Gastroesophageal sphincter (tissue), 4 donors: Measurements from ENCODE around the gene KAT7. TPM values are rescaled to one million over a fixed set of nuclear protein-coding genes. Genes with fewer than 3 reads are reported as not detected.

Experiments used
- ATAC-seq: fragments of 150-250 bp; one replicate; pipeline ENCODE4 v1.9.1; 2016; ENCODE audit warnings: mild to moderate bottlenecking, moderate library complexity
- H3K27ac ChIP-seq, 4 donors: fragments of 200-600 bp; sonication (generic) in 3 of 4; 1 replicate in 3 of 4; 2 replicates in 1 of 4; pipeline ENCODE4 v1.5.1; 2016 to 2019
- H3K27me3 ChIP-seq: fragments of 200-600 bp; sonication (generic); one replicate; pipeline ENCODE4 v1.5.1; 2019
- H3K36me3 ChIP-seq, 2 donors: fragments of 200-600 bp; sonication (generic); one replicate each; pipeline ENCODE4 v1.5.1; 2019; ENCODE audit warnings: control low read depth in 1 of 2
- H3K4me1 ChIP-seq, 3 donors: fragments of 200-600 bp; sonication (generic); 1 replicate in 2 of 3; 2 replicates in 1 of 3; pipeline ENCODE4 v1.5.1; 2016 to 2019; ENCODE audit warnings: control low read depth in 2 of 3
- H3K4me3 ChIP-seq, 2 donors: fragments of 200-600 bp; sonication (generic); one replicate each; pipeline ENCODE4 v1.5.1; 2019; ENCODE audit warnings: mild to moderate bottlenecking in 1 of 2, moderate library complexity in 1 of 2
- H3K9me3 ChIP-seq, 3 donors: fragments of 200-600 bp; sonication (generic); one replicate each; pipeline ENCODE4 v1.5.1; 2017 to 2019; ENCODE audit warnings: control low read depth in 2 of 3
- EP300 ChIP-seq: sonication (generic); formaldehyde crosslinking; IDR thresholded peaks from one replicate; pipeline ENCODE4 v1.6.1; 2017; ENCODE audit warnings: antibody characterized with exemption, mild to moderate bottlenecking
- POLR2A ChIP-seq, 2 donors: fragments of 450-650 bp; IDR thresholded peaks; one replicate each; pipeline ENCODE4 v1.6.1; 2017; ENCODE audit warnings: antibody characterized with exemption in 2 of 2, mild to moderate bottlenecking in 2 of 2, moderate library complexity in 1 of 2
- POLR2AphosphoS5 ChIP-seq: sonication (generic); formaldehyde crosslinking; IDR thresholded peaks from one replicate; pipeline ENCODE4 v1.6.1; 2017; ENCODE audit warnings: antibody characterized with exemption
- WGBS, 2 donors: methylation state at CpG; one replicate each; pipeline ENCODE4 v1.1.5; 2018; ENCODE audit warnings: low coverage in 1 of 2; 5-methylcytosine and 5-hydroxymethylcytosine counted together
- total RNA-seq, 4 donors: library from RNA; depleted of rRNA; stranded (reverse); fragments of >200 nt; gene quantifications; one replicate each; pipeline ENCODE4 v1.1.0, GENCODE V29; 2016
- TF ChIP-seq, protein P1 (sequence below), 4 experiments: fragments of 200-600 bp in 2 of 4; fragments of 450-650 bp in 2 of 4; sonication (generic) in 1 of 4; IDR thresholded peaks; one replicate each; pipeline ENCODE4 v1.5.1; 2017 to 2019; ENCODE audit warnings: antibody characterized with exemption in 4 of 4, mild to moderate bottlenecking in 2 of 4, moderate library complexity in 2 of 4

KAT7 gene
- total RNA-seq, 4 donors from 2014 or later: 37.7 to 54.1 (median 46.1) TPM

DNA sequence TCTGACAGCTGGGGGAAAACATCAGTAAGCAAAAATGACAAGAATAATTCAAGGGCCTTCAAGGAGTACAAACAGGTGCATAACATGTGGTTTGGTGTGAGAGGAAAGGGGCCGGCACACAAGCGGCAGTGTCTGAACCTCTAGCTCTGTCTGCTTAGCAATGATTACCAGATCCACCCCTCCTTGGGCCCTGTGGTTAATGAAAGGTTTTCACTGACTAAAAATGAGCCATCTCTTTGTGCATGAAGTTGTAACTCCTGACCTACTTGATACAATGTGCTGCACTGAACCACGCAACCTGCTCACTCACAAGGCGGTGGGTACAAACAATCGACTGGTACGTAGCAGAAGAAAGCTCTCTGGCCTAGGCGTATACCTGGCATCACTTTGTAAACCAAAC is 39.7 kb upstream of the KAT7 start:
- no peak for TF ChIP-seq POLR2AphosphoS5
- TF ChIP-seq, protein P1, sequence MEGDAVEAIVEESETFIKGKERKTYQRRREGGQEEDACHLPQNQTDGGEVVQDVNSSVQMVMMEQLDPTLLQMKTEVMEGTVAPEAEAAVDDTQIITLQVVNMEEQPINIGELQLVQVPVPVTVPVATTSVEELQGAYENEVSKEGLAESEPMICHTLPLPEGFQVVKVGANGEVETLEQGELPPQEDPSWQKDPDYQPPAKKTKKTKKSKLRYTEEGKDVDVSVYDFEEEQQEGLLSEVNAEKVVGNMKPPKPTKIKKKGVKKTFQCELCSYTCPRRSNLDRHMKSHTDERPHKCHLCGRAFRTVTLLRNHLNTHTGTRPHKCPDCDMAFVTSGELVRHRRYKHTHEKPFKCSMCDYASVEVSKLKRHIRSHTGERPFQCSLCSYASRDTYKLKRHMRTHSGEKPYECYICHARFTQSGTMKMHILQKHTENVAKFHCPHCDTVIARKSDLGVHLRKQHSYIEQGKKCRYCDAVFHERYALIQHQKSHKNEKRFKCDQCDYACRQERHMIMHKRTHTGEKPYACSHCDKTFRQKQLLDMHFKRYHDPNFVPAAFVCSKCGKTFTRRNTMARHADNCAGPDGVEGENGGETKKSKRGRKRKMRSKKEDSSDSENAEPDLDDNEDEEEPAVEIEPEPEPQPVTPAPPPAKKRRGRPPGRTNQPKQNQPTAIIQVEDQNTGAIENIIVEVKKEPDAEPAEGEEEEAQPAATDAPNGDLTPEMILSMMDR (IDR thresholded peaks at IDR 0.05): no peak
- TF ChIP-seq EP300: no peak
- no peak for TF ChIP-seq POLR2A (IDR thresholded peaks at IDR 0.05)
- no peak for ATAC-seq
- no peak overlapping the region for H3K27ac ChIP-seq
- peaks cover 0 to 46% (median 0%) of the 10 kb centered on the region in 3 donors for H3K4me1 ChIP-seq
- H3K4me3 ChIP-seq: no peak overlapping the region
- 67 to 96% methylated on average over 3 to 7 of the region's 7 CpGs for WGBS, 2 donors
- no peaks in the 10 kb centered on the region for H3K27me3 ChIP-seq
- no peaks in the 10 kb centered on the region for H3K36me3 ChIP-seq
- H3K9me3 ChIP-seq: no peaks in the 10 kb centered on the region

DNA sequence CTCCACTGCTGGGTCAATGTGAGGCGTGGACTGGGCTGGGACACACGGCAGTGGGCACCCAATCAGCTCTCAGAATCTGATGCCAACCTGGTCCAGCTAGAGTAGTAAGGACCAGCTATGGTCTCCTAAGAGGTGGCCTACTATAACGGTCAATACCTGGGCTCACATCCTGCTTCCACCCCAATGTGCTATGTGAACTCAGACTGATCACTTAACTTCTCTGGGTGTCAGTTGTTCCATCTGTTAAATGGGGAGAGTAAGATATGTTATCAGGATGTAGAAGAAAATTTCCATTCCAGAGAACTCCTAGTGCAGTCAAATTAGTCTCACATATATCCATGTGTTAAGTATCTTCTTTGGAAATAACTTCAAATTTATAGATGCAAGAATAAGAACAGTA is 38.8 kb upstream of the KAT7 start:
- H3K27me3 ChIP-seq: no peaks in the 10 kb centered on the region
- ATAC-seq: no peak
- 77 to 100% methylated on average over 2 of the region's 3 CpGs for WGBS, 2 donors
- TF ChIP-seq POLR2AphosphoS5 (no peak), POLR2A (IDR thresholded peaks at IDR 0.05) (no peak)
- TF ChIP-seq, protein P1 (IDR thresholded peaks at IDR 0.05): no peak
- no peak overlapping the region for H3K4me3 ChIP-seq
- no peak overlapping the region for H3K27ac ChIP-seq
- no peaks in the 10 kb centered on the region for H3K36me3 ChIP-seq
- H3K9me3 ChIP-seq: no peaks in the 10 kb centered on the region
- peaks cover 0 to 46% (median 0%) of the 10 kb centered on the region in 3 donors for H3K4me1 ChIP-seq

DNA sequence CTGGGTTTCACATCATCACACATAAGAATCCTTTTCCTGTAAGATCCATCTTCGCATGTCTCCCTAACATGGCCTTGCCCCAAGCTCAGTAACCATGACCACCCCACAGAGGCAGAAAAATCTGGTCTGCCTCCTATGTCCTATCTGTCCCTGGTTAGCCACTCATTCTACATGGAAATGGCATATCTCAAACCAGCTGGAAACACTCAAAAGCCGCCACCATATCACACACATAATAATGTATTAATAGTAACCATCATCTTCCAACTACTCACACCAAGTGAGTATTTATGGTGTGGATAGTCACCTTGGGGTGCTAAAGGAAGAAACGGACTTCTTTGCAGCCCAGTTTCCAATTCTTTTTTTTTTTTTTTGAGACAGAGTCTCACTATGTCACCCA is 36.0 kb upstream of the KAT7 start:
- no peak for ATAC-seq
- Histone ChIP-seq H3K9me3 (no peaks in the 10 kb centered on the region), H3K27ac (no peak overlapping the region), H3K4me3 (no peak overlapping the region), H3K36me3 (peaks cover 0 to under 1% of the 10 kb centered on the region in 2 donors), H3K4me1 (peaks cover 0 to 56% (median 0%) of the 10 kb centered on the region in 3 donors), H3K27me3 (no peaks in the 10 kb centered on the region)
- no peak for TF ChIP-seq POLR2A (IDR thresholded peaks at IDR 0.05)
- no peak for TF ChIP-seq POLR2AphosphoS5
- TF ChIP-seq, protein P1 (IDR thresholded peaks at IDR 0.05): no peak
- TF ChIP-seq EP300: no peak
- 67 to 82% methylated on average over 3 of the region's 3 CpGs for WGBS, 2 donors

- TF ChIP-seq EP300 (no peak), POLR2AphosphoS5 (no peak), POLR2A (IDR thresholded peaks at IDR 0.05) (no peak)
- TF ChIP-seq, protein P1 (IDR thresholded peaks at IDR 0.05): no peak
- no peaks in the 10 kb centered on the region for H3K9me3 ChIP-seq
- H3K27ac ChIP-seq: peak overlapping the region in 1 of 4 donors; percentile 43
- no peak overlapping the region for H3K4me3 ChIP-seq
- 90% methylated on average over 3 of the region's 8 CpGs; no CpG with 5 or more reads in 1 of the 2 donors for WGBS, 2 donors
- no peaks in the 10 kb centered on the region for H3K27me3 ChIP-seq
- peaks cover 0 to 64% (median 0%) of the 10 kb centered on the region in 3 donors for H3K4me1 ChIP-seq
- ATAC-seq: peak; percentile 84
- H3K36me3 ChIP-seq: peaks cover 0 to 9% of the 10 kb centered on the region in 2 donors
Observed at GRCh38 chr17:49753959-49754391, 34.5 kb upstream of the KAT7 start.

- Histone ChIP-seq H3K36me3 (peaks cover 0 to 9% of the 10 kb centered on the region in 2 donors), H3K4me3 (no peak overlapping the region), H3K27ac (peak overlapping the region in 1 of 4 donors; percentile 43), H3K27me3 (no peaks in the 10 kb centered on the region), H3K9me3 (no peaks in the 10 kb centered on the region), H3K4me1 (peaks cover 0 to 79% (median 0%) of the 10 kb centered on the region in 3 donors)
- ATAC-seq: no peak
- TF ChIP-seq POLR2AphosphoS5: no peak
- no peak for TF ChIP-seq POLR2A (IDR thresholded peaks at IDR 0.05)
- TF ChIP-seq, protein P1 (IDR thresholded peaks at IDR 0.05): no peak
- TF ChIP-seq EP300: no peak
- 75 to 77% methylated on average over 2 to 4 of the region's 4 CpGs for WGBS, 2 donors
Observed at GRCh38 chr17:49755663-49756283, 32.7 kb upstream of the KAT7 start.
